GM18907 (cell line): ENCODE results near the gene KDM3B.
"Not testable (repeated sequence)": the region's sequence is repeated elsewhere in the genome, so short reads cannot be mapped to it uniquely, and the experiment has no call there.

ENCODE experiments used
- ATAC-seq: cut with Tn5 transposase; IDR thresholded peaks from one replicate; pipeline ENCODE4 v1.9.1; 2021; ENCODE audit warnings: mild to moderate bottlenecking, moderate library complexity; ENCODE audit not compliant: unreplicated experiment

The KDM3B gene

GRCh38 chr5:138465261-138466124 lies 113.0 kb downstream of the KDM3B start, which contains the start of gene EGR1:
TSS of gene EGR1 (plus strand) at chr5:138465479. CDS start at chr5:138465762, 283 bp downstream.
- peak; percentile 68 for ATAC-seq

GRCh38 chr5:138466125-138466899 lies 113.8 kb downstream of the KDM3B start:
- no peak for ATAC-seq

DNA sequence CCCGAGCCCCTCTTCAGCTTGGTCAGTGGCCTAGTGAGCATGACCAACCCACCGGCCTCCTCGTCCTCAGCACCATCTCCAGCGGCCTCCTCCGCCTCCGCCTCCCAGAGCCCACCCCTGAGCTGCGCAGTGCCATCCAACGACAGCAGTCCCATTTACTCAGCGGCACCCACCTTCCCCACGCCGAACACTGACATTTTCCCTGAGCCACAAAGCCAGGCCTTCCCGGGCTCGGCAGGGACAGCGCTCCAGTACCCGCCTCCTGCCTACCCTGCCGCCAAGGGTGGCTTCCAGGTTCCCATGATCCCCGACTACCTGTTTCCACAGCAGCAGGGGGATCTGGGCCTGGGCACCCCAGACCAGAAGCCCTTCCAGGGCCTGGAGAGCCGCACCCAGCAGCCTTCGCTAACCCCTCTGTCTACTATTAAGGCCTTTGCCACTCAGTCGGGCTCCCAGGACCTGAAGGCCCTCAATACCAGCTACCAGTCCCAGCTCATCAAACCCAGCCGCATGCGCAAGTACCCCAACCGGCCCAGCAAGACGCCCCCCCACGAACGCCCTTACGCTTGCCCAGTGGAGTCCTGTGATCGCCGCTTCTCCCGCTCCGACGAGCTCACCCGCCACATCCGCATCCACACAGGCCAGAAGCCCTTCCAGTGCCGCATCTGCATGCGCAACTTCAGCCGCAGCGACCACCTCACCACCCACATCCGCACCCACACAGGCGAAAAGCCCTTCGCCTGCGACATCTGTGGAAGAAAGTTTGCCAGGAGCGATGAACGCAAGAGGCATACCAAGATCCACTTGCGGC lies 114.6 kb downstream of the KDM3B start:
- no peak for ATAC-seq

GRCh38 chr5:138467711-138468132 lies 115.2 kb downstream of the KDM3B start:
- no peak for ATAC-seq

DNA sequence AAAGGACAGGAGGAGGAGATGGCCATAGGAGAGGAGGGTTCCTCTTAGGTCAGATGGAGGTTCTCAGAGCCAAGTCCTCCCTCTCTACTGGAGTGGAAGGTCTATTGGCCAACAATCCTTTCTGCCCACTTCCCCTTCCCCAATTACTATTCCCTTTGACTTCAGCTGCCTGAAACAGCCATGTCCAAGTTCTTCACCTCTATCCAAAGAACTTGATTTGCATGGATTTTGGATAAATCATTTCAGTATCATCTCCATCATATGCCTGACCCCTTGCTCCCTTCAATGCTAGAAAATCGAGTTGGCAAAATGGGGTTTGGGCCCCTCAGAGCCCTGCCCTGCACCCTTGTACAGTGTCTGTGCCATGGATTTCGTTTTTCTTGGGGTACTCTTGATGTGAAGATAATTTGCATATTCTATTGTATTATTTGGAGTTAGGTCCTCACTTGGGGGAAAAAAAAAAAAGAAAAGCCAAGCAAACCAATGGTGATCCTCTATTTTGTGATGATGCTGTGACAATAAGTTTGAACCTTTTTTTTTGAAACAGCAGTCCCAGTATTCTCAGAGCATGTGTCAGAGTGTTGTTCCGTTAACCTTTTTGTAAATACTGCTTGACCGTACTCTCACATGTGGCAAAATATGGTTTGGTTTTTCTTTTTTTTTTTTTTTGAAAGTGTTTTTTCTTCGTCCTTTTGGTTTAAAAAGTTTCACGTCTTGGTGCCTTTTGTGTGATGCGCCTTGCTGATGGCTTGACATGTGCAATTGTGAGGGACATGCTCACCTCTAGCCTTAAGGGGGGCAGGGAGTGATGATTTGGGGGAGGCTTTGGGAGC lies 115.9 kb downstream of the KDM3B start:
- no peak for ATAC-seq

GRCh38 chr5:138468966-138469539 lies 116.6 kb downstream of the KDM3B start:
- no peak for ATAC-seq

- ATAC-seq: no peak
Measured at GRCh38 chr5:138469540-138470321, 117.2 kb downstream of the KDM3B start.

- ATAC-seq: no peak
Measured at GRCh38 chr5:138470322-138471051, 118.0 kb downstream of the KDM3B start.

DNA sequence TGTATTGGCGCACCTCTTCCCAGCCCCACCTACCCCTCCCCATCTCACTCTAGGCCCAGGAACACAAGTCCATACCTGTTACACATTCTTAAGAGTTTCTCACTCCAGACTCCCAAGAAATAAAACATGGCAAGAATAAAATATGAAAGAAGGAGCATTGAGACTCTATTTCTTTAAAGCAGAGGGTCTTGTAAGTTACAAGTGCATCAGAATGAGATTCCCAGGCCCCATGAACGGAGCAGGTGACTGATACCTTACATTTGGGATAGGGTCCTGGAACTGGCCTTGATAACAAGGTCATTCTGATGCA lies 118.5 kb downstream of the KDM3B start:
- no peak for ATAC-seq

DNA sequence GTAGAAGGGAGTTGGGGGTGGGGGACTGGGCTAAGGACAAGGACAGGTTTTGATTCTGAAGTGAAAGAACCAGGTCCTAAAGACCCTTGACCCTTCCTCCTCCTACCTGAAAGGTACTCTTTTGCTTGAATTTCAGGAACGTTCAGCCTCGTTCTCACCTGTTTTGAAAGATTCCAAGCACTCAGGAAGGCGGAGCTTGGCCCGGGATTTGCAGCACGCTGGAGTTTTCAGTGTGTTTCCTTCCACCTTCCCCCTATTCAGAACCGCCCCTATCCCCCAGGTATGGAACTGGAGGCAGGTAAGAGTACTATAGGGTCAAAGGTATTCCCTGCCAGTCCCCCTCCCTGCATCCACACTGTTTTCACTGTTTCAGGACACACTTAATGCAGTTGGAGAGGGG lies 119.9 kb downstream of the KDM3B start:
- no peak for ATAC-seq

GRCh38 chr5:138473151-138473550 lies 120.7 kb downstream of the KDM3B start:
- not testable (repeated sequence) for ATAC-seq

- no peak for ATAC-seq
Measured at GRCh38 chr5:138476918-138477317, 124.4 kb downstream of the KDM3B start.

DNA sequence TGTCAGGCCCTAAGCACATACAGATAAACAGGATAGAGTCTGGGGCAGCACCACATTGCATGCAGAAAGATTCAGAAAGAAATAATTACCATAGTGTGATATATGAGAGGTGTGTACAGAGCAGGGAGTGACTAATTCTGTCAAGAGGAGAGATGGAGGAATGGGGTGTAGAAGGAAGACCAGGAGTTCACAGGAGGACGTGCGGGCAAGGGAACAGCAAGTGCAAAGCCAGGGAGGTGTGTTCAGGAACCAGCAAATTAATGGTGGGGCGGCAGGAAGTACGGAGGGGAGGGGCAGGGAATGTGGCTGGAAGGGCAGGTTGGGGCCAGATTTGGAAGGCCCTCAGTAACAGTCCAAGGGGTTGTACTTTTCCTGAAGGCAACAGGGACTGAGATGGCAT lies 130.2 kb downstream of the KDM3B start:
- ATAC-seq: no peak
